ENCODE data around the gene TTLL9.

The TTLL9 gene

DNA sequence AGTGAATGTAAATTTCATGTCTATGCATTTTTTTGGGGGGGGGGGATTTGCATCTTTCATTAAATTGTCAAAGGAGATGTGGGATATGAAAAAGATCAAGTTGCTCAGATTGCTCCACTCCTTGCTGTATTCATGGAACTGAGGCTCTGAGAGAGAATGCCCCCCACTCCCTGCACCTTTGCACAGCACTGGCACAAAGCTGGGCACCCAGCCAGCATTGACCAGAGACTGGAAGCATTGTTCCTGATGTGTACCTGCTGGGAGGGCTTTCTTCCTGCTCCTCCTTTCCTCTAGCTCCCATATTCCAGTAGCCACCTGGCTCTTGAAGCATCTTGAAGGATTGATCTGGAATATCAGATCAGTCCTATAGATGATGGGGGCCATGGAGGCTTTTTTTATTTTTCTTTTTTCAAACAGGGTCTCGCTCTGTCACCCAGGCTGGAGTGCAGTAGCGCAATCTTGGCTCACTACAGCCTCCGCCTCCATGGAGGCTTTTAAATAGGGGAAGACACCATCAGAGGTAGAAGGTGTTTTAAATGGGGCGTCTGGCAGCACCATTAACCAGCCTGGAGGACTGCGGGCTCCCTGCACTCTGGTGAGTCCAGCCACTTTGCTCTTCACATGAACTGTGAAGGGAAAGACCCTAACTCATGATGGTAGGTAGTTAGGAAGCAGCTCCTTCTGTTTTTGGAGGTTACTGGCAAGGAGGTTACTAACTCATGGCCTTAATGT is 11.0 kb upstream of the TTLL9 start:
- no peak overlapping the region for H3K9ac ChIP-seq (ENCODE audit: low read depth, low read length, poor library complexity)
- no peak overlapping the region for H3K4ac ChIP-seq (ENCODE audit: low read length)
- no peak overlapping the region for H3K14ac ChIP-seq (ENCODE audit: low read length)
- H3K18ac ChIP-seq (ENCODE audit: low read length) = no peak overlapping the region
- no peak overlapping the region for H4K8ac ChIP-seq (ENCODE audit: low read depth, low read length)
- H2AFZ ChIP-seq (ENCODE audit: low read length) = no peak overlapping the region
- H2AK5ac ChIP-seq (ENCODE audit: low read depth, low read length) = peak overlapping the region; percentile 16
- no CpG with 5 or more reads among the region's 5 CpGs for WGBS, 2 donors (ENCODE audit: extremely low coverage in 2 of 2, insufficient read length in 2 of 2, insufficient replicate concordance in 1 of 2)
- no peak overlapping the region for H3K23ac ChIP-seq (ENCODE audit: low read depth, low read length, poor library complexity)
- H2BK120ac ChIP-seq (ENCODE audit: low read depth, low read length) = no peak overlapping the region
- H4K91ac ChIP-seq (ENCODE audit: low read depth, low read length, poor library complexity) = no peak overlapping the region
- H3K4me1 ChIP-seq (ENCODE audit: control insufficient read depth in 2 of 2, insufficient read depth in 1 of 2, low read depth in 1 of 2, low read length in 2 of 2) = peaks cover 11 to 19% of the 10 kb centered on the region in 2 donors
- H3K79me1 ChIP-seq (ENCODE audit: low read depth, low read length) = no peaks in the 10 kb centered on the region
- H3K36me3 ChIP-seq (replicated peaks in 1 of 2; ENCODE audit: control insufficient read depth in 2 of 2, insufficient read depth in 2 of 2, low read length in 2 of 2) = peaks cover 0 to 17% of the 10 kb centered on the region in 2 donors
- H2BK12ac ChIP-seq (ENCODE audit: low read length) = no peak overlapping the region
- no peak overlapping the region for H2BK15ac ChIP-seq (ENCODE audit: low read length)
- DNase-seq (ENCODE audit: low spot score) = no peak
- no peak overlapping the region for H3K27ac ChIP-seq (replicated peaks; ENCODE audit: low read length)
- H3K27me3 ChIP-seq (ENCODE audit: control insufficient read depth in 3 of 3, insufficient read depth in 3 of 3, low read depth in 1 of 3, low read length in 3 of 3) = peaks cover 0 to 22% (median 4%) of the 10 kb centered on the region in 3 experiments
- no peak overlapping the region for H3K4me3 ChIP-seq (ENCODE audit: low read length in 2 of 2)
- H3K9me3 ChIP-seq (replicated peaks in 1 of 2; ENCODE audit: control insufficient read depth in 2 of 2, insufficient read depth in 1 of 2, low read depth in 1 of 2, low read length in 2 of 2) = no peaks in the 10 kb centered on the region
- no peak overlapping the region for H3K4me2 ChIP-seq (ENCODE audit: insufficient read depth, low read length, poor library complexity, severe bottlenecking)
- no peak overlapping the region for H2BK5ac ChIP-seq (ENCODE audit: low read length)

DNA sequence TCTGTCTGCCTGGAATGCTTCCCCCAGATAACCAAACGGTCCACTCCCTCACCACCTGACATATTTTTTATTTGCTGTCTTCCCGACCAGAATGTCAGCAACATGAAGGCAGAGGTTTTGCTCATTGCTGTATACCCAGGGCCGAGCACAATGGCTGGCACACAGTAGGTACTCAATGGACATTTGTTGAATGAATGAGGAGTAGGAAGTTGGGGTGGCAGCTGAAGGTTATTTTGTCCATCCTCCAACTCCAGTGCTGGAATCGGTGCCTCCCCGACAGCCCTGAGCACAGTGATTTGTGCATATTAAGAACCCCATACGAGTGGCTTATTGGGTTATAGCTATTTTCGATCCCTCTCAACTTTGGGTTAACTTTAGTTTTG is 10.4 kb upstream of the TTLL9 start:
- Histone ChIP-seq H3K27me3 (ENCODE audit: control insufficient read depth in 3 of 3, insufficient read depth in 3 of 3, low read depth in 1 of 3, low read length in 3 of 3) (peaks cover 0 to 17% (median 4%) of the 10 kb centered on the region in 3 experiments), H3K9me3 (replicated peaks in 1 of 2; ENCODE audit: control insufficient read depth in 2 of 2, insufficient read depth in 1 of 2, low read depth in 1 of 2, low read length in 2 of 2) (no peaks in the 10 kb centered on the region), H4K91ac (ENCODE audit: low read depth, low read length, poor library complexity) (no peak overlapping the region), H3K27ac (replicated peaks; ENCODE audit: low read length) (no peak overlapping the region), H2BK12ac (ENCODE audit: low read length) (no peak overlapping the region), H2BK120ac (ENCODE audit: low read depth, low read length) (no peak overlapping the region), H2AK5ac (ENCODE audit: low read depth, low read length) (peak overlapping the region; percentile 20), H3K79me1 (ENCODE audit: low read depth, low read length) (no peaks in the 10 kb centered on the region), H2BK5ac (ENCODE audit: low read length) (no peak overlapping the region), H3K14ac (ENCODE audit: low read length) (no peak overlapping the region), H2AFZ (ENCODE audit: low read length) (no peak overlapping the region), H3K4me3 (ENCODE audit: low read length in 2 of 2) (no peak overlapping the region), H3K4me2 (ENCODE audit: insufficient read depth, low read length, poor library complexity, severe bottlenecking) (no peak overlapping the region), H2BK15ac (ENCODE audit: low read length) (no peak overlapping the region), H3K23ac (ENCODE audit: low read depth, low read length, poor library complexity) (no peak overlapping the region), H3K36me3 (replicated peaks in 1 of 2; ENCODE audit: control insufficient read depth in 2 of 2, insufficient read depth in 2 of 2, low read length in 2 of 2) (peaks cover 0 to 23% of the 10 kb centered on the region in 2 donors), H3K4ac (ENCODE audit: low read length) (peak overlapping the region; percentile 62), H3K18ac (ENCODE audit: low read length) (no peak overlapping the region), H3K4me1 (ENCODE audit: control insufficient read depth in 2 of 2, insufficient read depth in 1 of 2, low read depth in 1 of 2, low read length in 2 of 2) (peaks cover 11 to 19% of the 10 kb centered on the region in 2 donors), H3K9ac (ENCODE audit: low read depth, low read length, poor library complexity) (no peak overlapping the region), H4K8ac (ENCODE audit: low read depth, low read length) (no peak overlapping the region)
- no CpG with 5 or more reads among the region's 7 CpGs for WGBS, 2 donors (ENCODE audit: extremely low coverage in 2 of 2, insufficient read length in 2 of 2, insufficient replicate concordance in 1 of 2)
- DNase-seq (ENCODE audit: low spot score) = no peak

DNA sequence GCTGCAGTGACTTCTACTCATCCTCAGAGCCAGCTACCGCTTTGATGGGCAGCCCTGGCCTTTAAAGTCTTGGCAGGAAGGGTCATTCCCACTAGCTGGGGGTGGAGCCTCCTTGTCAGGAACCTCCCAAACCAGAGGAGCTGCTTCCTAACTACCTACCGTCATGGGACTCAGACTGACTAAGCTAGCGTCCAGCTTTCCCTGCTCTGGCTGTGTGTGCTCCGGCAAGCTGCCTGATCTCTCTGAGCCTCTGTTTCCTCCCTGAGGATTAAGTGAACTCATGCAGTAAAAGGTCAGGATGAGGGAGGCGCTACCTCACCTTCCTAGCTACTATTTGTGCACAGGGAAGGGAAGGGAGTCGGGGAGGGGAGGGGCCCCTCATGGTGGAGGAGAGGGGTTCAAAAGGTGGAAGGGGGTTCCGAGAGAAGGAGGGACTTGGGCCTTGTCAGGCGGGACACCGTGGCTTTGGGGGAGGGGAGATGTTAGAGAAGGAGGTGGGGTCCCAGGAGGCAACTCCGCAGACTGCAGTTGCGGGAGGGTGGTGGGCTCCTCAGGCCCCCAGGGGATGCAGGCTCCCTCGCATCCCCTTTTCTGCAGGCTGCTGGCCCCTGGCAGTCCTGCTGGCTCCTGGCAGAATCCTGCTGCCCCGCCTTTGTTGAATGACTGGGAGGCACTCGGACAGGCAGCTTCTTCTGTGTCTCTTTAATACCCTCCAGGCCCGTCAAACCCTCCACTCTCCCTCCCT is 9.9 kb upstream of the TTLL9 start:
- peak overlapping the region; percentile 80 for H3K27ac ChIP-seq (replicated peaks; ENCODE audit: low read length)
- no peak for DNase-seq (ENCODE audit: low spot score)

DNA sequence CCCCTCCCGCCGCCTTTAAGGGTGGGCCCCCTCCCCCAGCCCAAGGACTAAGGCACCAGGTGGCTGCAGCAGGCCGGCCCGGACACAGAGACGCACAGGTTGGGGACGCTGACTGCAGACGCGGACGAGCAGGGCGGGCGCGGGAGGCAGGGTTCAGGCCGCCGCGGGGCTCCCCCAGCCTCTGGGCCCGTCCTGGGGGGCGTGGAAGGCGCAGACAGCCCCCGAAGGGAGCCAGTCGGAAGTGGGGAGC is 9.4 kb upstream of the TTLL9 start:
- DNase-seq (ENCODE audit: low spot score) = peak; percentile 59
- peak overlapping the region; percentile 80 for H3K27ac ChIP-seq (replicated peaks; ENCODE audit: low read length)
- WGBS, 2 donors (ENCODE audit: extremely low coverage in 2 of 2, insufficient read length in 2 of 2, insufficient replicate concordance in 1 of 2) = no CpG with 5 or more reads among the region's 20 CpGs

More for the DNA sequence above, 9.9 kb upstream of the TTLL9 start:
- Histone ChIP-seq H4K8ac (ENCODE audit: low read depth, low read length) (no peak overlapping the region), H2BK12ac (ENCODE audit: low read length) (no peak overlapping the region), H3K18ac (ENCODE audit: low read length) (peak overlapping the region; percentile 83), H3K79me1 (ENCODE audit: low read depth, low read length) (no peaks in the 10 kb centered on the region), H3K4me3 (ENCODE audit: low read length in 2 of 2) (peak overlapping the region; percentile 48 to 87), H2AFZ (ENCODE audit: low read length) (peak overlapping the region; percentile 88), H3K4ac (ENCODE audit: low read length) (peak overlapping the region; percentile 8), H2BK5ac (ENCODE audit: low read length) (peak overlapping the region; percentile 83), H3K9me3 (replicated peaks in 1 of 2; ENCODE audit: control insufficient read depth in 2 of 2, insufficient read depth in 1 of 2, low read depth in 1 of 2, low read length in 2 of 2) (no peaks in the 10 kb centered on the region), H4K91ac (ENCODE audit: low read depth, low read length, poor library complexity) (no peak overlapping the region), H3K9ac (ENCODE audit: low read depth, low read length, poor library complexity) (peak overlapping the region; percentile 91), H3K4me2 (ENCODE audit: insufficient read depth, low read length, poor library complexity, severe bottlenecking) (peak overlapping the region; percentile 99), H3K27me3 (ENCODE audit: control insufficient read depth in 3 of 3, insufficient read depth in 3 of 3, low read depth in 1 of 3, low read length in 3 of 3) (peaks cover 0 to 11% (median 4%) of the 10 kb centered on the region in 3 experiments), H2BK120ac (ENCODE audit: low read depth, low read length) (peak overlapping the region; percentile 29), H2BK15ac (ENCODE audit: low read length) (peak overlapping the region; percentile 62), H3K36me3 (replicated peaks in 1 of 2; ENCODE audit: control insufficient read depth in 2 of 2, insufficient read depth in 2 of 2, low read length in 2 of 2) (peaks cover 0 to 24% of the 10 kb centered on the region in 2 donors), H3K14ac (ENCODE audit: low read length) (peak overlapping the region; percentile 82), H3K4me1 (ENCODE audit: control insufficient read depth in 2 of 2, insufficient read depth in 1 of 2, low read depth in 1 of 2, low read length in 2 of 2) (peaks cover 11 to 19% of the 10 kb centered on the region in 2 donors), H3K23ac (ENCODE audit: low read depth, low read length, poor library complexity) (no peak overlapping the region), H2AK5ac (ENCODE audit: low read depth, low read length) (peak overlapping the region; percentile 20)
- WGBS, 2 donors (ENCODE audit: extremely low coverage in 2 of 2, insufficient read length in 2 of 2, insufficient replicate concordance in 1 of 2) = no CpG with 5 or more reads among the region's 15 CpGs

More for the DNA sequence above, 9.4 kb upstream of the TTLL9 start:
- H2AK5ac ChIP-seq (ENCODE audit: low read depth, low read length) = peak overlapping the region; percentile 21
- peaks cover 0 to 8% (median 4%) of the 10 kb centered on the region in 3 experiments for H3K27me3 ChIP-seq (ENCODE audit: control insufficient read depth in 3 of 3, insufficient read depth in 3 of 3, low read depth in 1 of 3, low read length in 3 of 3)
- no peaks in the 10 kb centered on the region for H3K9me3 ChIP-seq (replicated peaks in 1 of 2; ENCODE audit: control insufficient read depth in 2 of 2, insufficient read depth in 1 of 2, low read depth in 1 of 2, low read length in 2 of 2)
- no peaks in the 10 kb centered on the region for H3K79me1 ChIP-seq (ENCODE audit: low read depth, low read length)
- H2BK120ac ChIP-seq (ENCODE audit: low read depth, low read length) = no peak overlapping the region
- H2AFZ ChIP-seq (ENCODE audit: low read length) = peak overlapping the region; percentile 88
- H3K18ac ChIP-seq (ENCODE audit: low read length) = peak overlapping the region; percentile 96
- peak overlapping the region; percentile 48 to 87 for H3K4me3 ChIP-seq (ENCODE audit: low read length in 2 of 2)
- peak overlapping the region; percentile 83 for H2BK5ac ChIP-seq (ENCODE audit: low read length)
- H4K8ac ChIP-seq (ENCODE audit: low read depth, low read length) = peak overlapping the region; percentile 70
- peak overlapping the region; percentile 86 for H3K23ac ChIP-seq (ENCODE audit: low read depth, low read length, poor library complexity)
- no peak overlapping the region for H2BK12ac ChIP-seq (ENCODE audit: low read length)
- peaks cover 0 to 28% of the 10 kb centered on the region in 2 donors for H3K36me3 ChIP-seq (replicated peaks in 1 of 2; ENCODE audit: control insufficient read depth in 2 of 2, insufficient read depth in 2 of 2, low read length in 2 of 2)
- H3K4ac ChIP-seq (ENCODE audit: low read length) = no peak overlapping the region
- peak overlapping the region; percentile 91 for H3K9ac ChIP-seq (ENCODE audit: low read depth, low read length, poor library complexity)
- H3K4me1 ChIP-seq (ENCODE audit: control insufficient read depth in 2 of 2, insufficient read depth in 1 of 2, low read depth in 1 of 2, low read length in 2 of 2) = peaks cover 11 to 19% of the 10 kb centered on the region in 2 donors
- H4K91ac ChIP-seq (ENCODE audit: low read depth, low read length, poor library complexity) = no peak overlapping the region
- H3K4me2 ChIP-seq (ENCODE audit: insufficient read depth, low read length, poor library complexity, severe bottlenecking) = peak overlapping the region; percentile 99
- H3K14ac ChIP-seq (ENCODE audit: low read length) = peak overlapping the region; percentile 82
- H2BK15ac ChIP-seq (ENCODE audit: low read length) = peak overlapping the region; percentile 62

All from neuronal stem cell (in vitro differentiated cells).